OCI-LY1 (cell line): ENCODE results near the gene NABP1.

Experiments
- H2AFZ ChIP-seq: fragments of 200-600 bp; sonication (generic), shearing (Covaris generic); 2 replicates; pipeline ENCODE4 v1.6.0; 2014; ENCODE audit warnings: antibody characterized with exemption, mild to moderate bottlenecking, low read length
- H3F3A ChIP-seq: fragments of 200-600 bp; sonication (generic), shearing (Covaris generic); 2 replicates; pipeline ENCODE4 v1.6.0; 2014; ENCODE audit warnings: mild to moderate bottlenecking, antibody characterized with exemption, low read length, moderate library complexity; ENCODE audit not compliant: insufficient read depth
- H3K27ac ChIP-seq: fragments of 200-600 bp; sonication (generic); 2 replicates; pipeline ENCODE4 v1.5.1; 2014; ENCODE audit warnings: low read length, mixed run types, mild to moderate bottlenecking, low read depth; ENCODE audit not compliant: poor library complexity, severe bottlenecking
- H3K27me3 ChIP-seq: fragments of 200-600 bp; sonication (generic); 2 replicates; pipeline ENCODE4 v1.6.0; 2014; ENCODE audit warnings: antibody characterized with exemption, mild to moderate bottlenecking, low read length, moderate library complexity; ENCODE audit not compliant: insufficient read depth
- H3K36me3 ChIP-seq: fragments of 200-600 bp; sonication (generic); 2 replicates; pipeline ENCODE4 v1.6.1; 2014; ENCODE audit warnings: mild to moderate bottlenecking, antibody characterized with exemption, low read length, moderate library complexity, mixed read lengths; ENCODE audit not compliant: insufficient read depth
- H3K4me1 ChIP-seq: fragments of 200-600 bp; sonication (generic); 2 replicates; pipeline ENCODE4 v1.5.1; 2014; ENCODE audit warnings: mild to moderate bottlenecking, low read length, moderate library complexity; ENCODE audit not compliant: insufficient read depth, severe bottlenecking
- H3K4me2 ChIP-seq: fragments of 200-600 bp; sonication (generic), shearing (Covaris generic); 2 replicates; pipeline ENCODE4 v1.6.1; 2014; ENCODE audit warnings: low read length
- H3K4me3 ChIP-seq: fragments of 200-600 bp; sonication (generic); 2 replicates; pipeline ENCODE4 v1.5.1; 2014; ENCODE audit warnings: low read length, low read depth, mild to moderate bottlenecking, mixed read lengths; ENCODE audit not compliant: poor library complexity, severe bottlenecking
- H3K79me2 ChIP-seq: fragments of 200-600 bp; shearing (Covaris generic); 2 replicates; pipeline ENCODE4 v1.6.1; 2016; ENCODE audit warnings: mixed run types, low read length, mixed read lengths; ENCODE audit not compliant: insufficient read depth
- H3K9ac ChIP-seq: fragments of 200-600 bp; sonication (generic), shearing (Covaris generic); 2 replicates; pipeline ENCODE4 v1.6.1; 2014; ENCODE audit warnings: mild to moderate bottlenecking, low read length, mixed read lengths
- H3K9me2 ChIP-seq: fragments of 200-600 bp; sonication (generic), shearing (Covaris generic); 2 replicates; pipeline ENCODE4 v1.6.1; 2014; ENCODE audit warnings: low read depth, mild to moderate bottlenecking, low read length, mixed read lengths
- H3K9me3 ChIP-seq: fragments of 200-600 bp; shearing (Covaris generic); 2 replicates; pipeline ENCODE4 v1.6.1; 2014; ENCODE audit warnings: low read length, mixed read lengths
- H4K20me1 ChIP-seq: fragments of 200-600 bp; sonication (generic), shearing (Covaris generic); 2 replicates; pipeline ENCODE4 v1.6.0; 2016; ENCODE audit warnings: mild to moderate bottlenecking, low read length; ENCODE audit not compliant: insufficient read depth
- CTCF ChIP-seq: fragments of 200-600 bp; sonication (generic), shearing (Covaris generic); IDR thresholded peaks from 2 replicates; pipeline ENCODE4 v1.5.1; 2017; ENCODE audit warnings: mild to moderate bottlenecking, antibody characterized with exemption, low read length, moderate library complexity, mixed read lengths
- EZH2 ChIP-seq: fragments of 200-600 bp; sonication (generic), shearing (Covaris generic); IDR thresholded peaks from 2 replicates; pipeline ENCODE4 v1.8.0; 2017; ENCODE audit warnings: borderline replicate concordance, mixed run types, mild to moderate bottlenecking, antibody characterized with exemption, low read length, moderate library complexity, mixed read lengths

Gene NABP1

GRCh38 chr2:191664823-191665677 is 12.9 kb upstream of the NABP1 start:
- Histone ChIP-seq H3K9me2 (no peaks in the 10 kb centered on the region), H3K9me3 (no peaks in the 10 kb centered on the region), H3K4me2 (no peak overlapping the region), H3K27ac (no peak overlapping the region), H4K20me1 (no peaks in the 10 kb centered on the region), H3K79me2 (no peaks in the 10 kb centered on the region), H2AFZ (no peak overlapping the region), H3K27me3 (no peaks in the 10 kb centered on the region), H3K9ac (no peak overlapping the region), H3F3A (no peaks in the 10 kb centered on the region), H3K4me1 (peaks cover 13% of the 10 kb centered on the region), H3K36me3 (no peaks in the 10 kb centered on the region), H3K4me3 (no peak overlapping the region)
- TF ChIP-seq CTCF (no peak), EZH2 (no peak)

- TF ChIP-seq EZH2 = no peak
- no peak for TF ChIP-seq CTCF
- H3K9me3 ChIP-seq = no peaks in the 10 kb centered on the region
- no peak overlapping the region for H3K27ac ChIP-seq
- H3K4me3 ChIP-seq = no peak overlapping the region
- no peak overlapping the region for H3K4me2 ChIP-seq
- H3K79me2 ChIP-seq = no peaks in the 10 kb centered on the region
- no peak overlapping the region for H2AFZ ChIP-seq
- H3K27me3 ChIP-seq = no peaks in the 10 kb centered on the region
- no peaks in the 10 kb centered on the region for H3F3A ChIP-seq
- H3K9ac ChIP-seq = no peak overlapping the region
- H3K4me1 ChIP-seq = peaks cover 13% of the 10 kb centered on the region
- H3K36me3 ChIP-seq = no peaks in the 10 kb centered on the region
- H3K9me2 ChIP-seq = no peaks in the 10 kb centered on the region
- no peaks in the 10 kb centered on the region for H4K20me1 ChIP-seq
Observed at GRCh38 chr2:191666226-191666625, 11.7 kb upstream of the NABP1 start.

DNA sequence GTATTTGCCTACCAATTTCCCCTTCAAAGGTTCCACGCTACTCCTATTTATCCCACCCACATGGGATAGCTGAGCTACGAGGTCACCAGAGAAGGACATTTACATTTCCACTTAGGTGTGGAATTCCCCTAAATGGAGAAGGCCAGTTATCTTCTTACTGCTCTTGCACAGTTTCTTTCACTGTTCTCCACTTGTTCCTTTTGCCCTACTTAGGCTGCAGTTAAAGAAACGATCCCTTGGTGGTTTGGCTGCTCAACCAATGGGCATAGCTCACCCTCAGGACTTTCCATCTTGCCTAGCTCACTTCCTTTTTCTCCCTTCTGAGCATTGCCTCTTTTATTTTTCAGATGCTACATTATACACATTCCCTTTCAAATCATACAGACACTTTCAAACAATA is 11.2 kb upstream of the NABP1 start:
- Histone ChIP-seq H3K4me3 (no peak overlapping the region), H3K27me3 (no peaks in the 10 kb centered on the region), H3K36me3 (no peaks in the 10 kb centered on the region), H4K20me1 (no peaks in the 10 kb centered on the region), H3K9me3 (no peaks in the 10 kb centered on the region), H2AFZ (no peak overlapping the region), H3K27ac (no peak overlapping the region), H3K9me2 (no peaks in the 10 kb centered on the region), H3K4me2 (no peak overlapping the region), H3F3A (no peaks in the 10 kb centered on the region), H3K79me2 (no peaks in the 10 kb centered on the region), H3K4me1 (peaks cover 13% of the 10 kb centered on the region), H3K9ac (no peak overlapping the region)
- TF ChIP-seq CTCF = no peak
- TF ChIP-seq EZH2 = no peak
